PC-3 (cell line): Measurements from ENCODE around the gene ZNF624.

Source experiments
- CTCF ChIP-seq: fragments of 300-600 bp; sonication (generic); conservative IDR thresholded peaks from 2 replicates; pipeline ENCODE4 v1.5.1; 2017; ENCODE audit warnings: antibody characterized with exemption, low read depth, mild to moderate bottlenecking, low read length
- EZH2 ChIP-seq: fragments of 300-600 bp; sonication (generic); IDR thresholded peaks from one replicate; pipeline ENCODE4 v1.6.1; 2017; ENCODE audit warnings: antibody characterized with exemption, mild to moderate bottlenecking, low read length; ENCODE audit not compliant: unreplicated experiment

GRCh38 chr17:16676676-16677268 is 23.1 kb upstream of the ZNF624 start:
- no peak for TF ChIP-seq CTCF
- no peak for TF ChIP-seq EZH2
